Stimulated activated CD4-positive, alpha-beta T cell treated with anti-CD3 and anti-CD28 coated beads, Interleukin-12 subunit alpha, Interleukin-12 subunit beta, amount 100 ng/mL, for 24 hours (primary cell): ENCODE data around the gene ZFTA.
"Not testable (repeated sequence)": the region's sequence is repeated elsewhere in the genome, so short reads cannot be mapped to it uniquely, and the experiment has no call there.

Source experiments
- DNase-seq, 2 experiments: peaks; one replicate each; pipeline ENCODE4 v3.0.0-alpha.2; 2020; ENCODE audit warnings: low read depth in 2 of 2

ZFTA gene

DNA sequence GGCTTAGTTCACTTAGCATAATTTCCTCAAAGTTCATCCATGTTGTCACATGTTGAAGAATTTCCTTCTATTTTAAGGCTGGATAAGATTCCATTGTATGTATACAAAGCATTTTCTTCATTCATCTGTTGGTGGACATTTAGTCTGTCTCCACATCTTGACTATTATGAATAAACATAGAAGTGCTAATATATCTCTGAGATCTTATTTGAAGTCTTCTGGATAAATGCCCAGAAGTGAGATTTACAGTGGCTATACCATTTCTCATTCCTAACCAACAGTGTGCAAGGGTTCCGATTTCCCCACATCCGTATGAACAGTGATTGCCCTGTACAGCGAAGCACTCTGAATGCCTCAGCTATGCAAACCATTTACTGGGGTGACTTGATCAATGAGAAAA lies 6.6 kb upstream of the ZFTA start:
- DNase-seq: no peak

DNA sequence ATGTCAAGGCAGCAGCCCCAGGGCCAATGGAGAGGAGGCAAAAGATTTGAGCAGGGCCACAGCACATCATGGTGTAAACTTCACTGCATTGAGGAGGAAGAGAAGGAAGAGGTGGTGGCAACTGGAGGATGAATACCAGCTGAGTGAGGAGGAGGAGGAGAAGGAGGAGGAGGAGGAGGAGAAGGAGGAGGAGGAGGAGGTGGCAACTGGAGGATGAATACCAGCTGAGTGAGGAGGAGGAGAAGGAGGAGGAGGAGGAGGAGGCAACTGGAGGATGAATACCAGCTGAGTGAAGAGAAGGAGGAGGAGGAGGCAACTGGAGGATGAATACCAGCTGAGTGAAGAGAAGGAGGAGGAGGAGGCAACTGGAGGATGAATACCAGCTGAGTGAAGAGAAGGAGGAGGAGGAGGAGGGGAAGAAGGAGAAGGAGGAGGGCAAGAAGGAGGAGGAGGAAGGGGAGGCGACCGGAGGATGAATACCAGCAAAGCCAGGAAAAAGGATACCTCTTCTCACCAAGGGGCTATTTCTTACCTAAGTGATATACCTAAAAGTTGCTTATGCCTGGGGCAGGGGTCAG lies 3.3 kb upstream of the ZFTA start:
- DNase-seq: not testable (repeated sequence)

DNA sequence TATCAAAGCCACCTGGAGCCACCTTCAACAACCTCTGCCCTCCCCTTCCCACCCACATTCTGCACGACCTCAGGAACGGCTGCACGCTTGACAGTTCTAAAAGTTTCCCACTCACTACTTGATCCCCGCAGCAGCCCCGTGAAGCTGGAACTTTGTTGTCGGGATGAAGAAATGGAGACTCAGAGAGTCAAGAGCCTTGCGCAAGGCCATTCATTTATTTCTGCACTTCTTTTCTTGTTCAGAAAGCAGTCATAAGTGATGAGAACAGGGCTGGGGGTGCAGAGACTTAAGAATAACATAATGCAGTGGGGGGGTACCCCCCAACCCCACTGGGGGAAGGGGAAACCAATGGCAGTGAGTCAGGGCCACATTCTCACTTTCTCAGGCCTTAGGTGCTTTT lies 2.2 kb upstream of the ZFTA start:
- no peak for DNase-seq

DNA sequence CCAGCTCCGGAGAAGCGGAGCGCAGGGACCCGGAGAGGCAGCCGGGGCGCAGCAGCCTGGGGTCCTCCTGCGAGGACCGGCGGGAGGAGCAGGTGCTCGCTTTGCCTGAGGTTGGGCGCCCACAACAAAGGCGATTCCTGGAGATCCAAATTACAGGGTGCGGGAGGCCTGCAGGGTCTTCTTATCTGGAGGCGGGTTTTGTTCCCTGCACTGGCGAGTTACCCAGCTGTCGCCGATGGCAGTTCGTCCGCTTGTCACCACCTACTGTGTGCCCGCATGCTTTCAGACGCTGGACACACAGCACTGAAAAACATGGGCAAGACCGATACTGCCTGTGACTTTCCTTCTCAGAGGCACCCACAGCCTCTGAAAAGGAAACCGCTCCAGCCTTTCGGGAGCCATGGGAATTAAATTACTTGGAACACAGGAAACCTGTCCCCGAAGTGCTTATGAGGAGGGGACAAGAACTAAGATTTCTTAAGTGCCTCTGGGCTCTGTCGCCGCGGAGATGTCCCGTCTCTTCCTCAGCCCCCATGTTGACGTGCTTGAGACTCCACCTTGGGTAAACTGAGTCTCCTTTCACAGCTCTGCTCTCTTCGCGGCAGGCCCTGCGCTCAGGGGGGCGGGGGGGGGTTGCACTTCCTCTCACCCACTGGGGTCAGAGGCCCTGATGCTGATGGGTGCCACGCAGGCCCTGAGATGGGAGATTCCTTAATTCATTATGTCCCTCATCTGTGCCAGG lies 1.3 kb upstream of the ZFTA start:
- no peak for DNase-seq

DNA sequence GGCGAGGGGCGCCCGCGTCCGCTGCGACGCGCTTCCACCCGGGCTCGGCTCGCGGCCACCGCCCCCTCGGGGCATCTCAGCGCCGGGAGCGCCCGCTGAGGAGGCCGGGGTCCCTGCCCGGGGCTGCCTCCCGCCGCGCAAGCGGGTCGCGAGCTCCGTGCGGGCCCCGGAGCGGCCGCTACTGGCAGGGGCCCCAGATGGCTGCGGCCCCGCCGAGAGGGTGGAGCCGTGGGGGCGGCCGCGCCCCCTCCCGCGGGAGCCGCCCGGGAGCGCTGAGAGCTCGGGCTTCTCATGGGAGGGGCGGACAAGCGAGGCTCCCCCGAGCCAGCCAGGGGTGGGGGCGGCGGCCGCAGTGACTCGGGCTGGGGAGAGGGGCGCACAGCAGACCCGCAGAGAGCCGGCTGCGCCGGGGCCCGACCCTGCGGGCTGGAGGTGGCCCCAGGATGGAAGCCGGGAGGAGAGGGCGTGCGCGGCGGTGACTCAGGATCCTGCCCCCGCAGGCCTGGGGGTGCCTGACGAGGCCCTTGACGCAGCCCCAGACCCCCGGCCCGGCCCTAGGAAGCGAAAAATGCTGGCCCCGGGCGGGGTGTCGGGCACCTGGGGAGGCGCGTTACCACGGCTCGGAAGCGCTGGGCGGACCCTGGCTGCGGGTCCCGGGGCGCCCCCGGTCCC lies 603 bp upstream of the ZFTA start:
- DNase-seq: no peak

DNA sequence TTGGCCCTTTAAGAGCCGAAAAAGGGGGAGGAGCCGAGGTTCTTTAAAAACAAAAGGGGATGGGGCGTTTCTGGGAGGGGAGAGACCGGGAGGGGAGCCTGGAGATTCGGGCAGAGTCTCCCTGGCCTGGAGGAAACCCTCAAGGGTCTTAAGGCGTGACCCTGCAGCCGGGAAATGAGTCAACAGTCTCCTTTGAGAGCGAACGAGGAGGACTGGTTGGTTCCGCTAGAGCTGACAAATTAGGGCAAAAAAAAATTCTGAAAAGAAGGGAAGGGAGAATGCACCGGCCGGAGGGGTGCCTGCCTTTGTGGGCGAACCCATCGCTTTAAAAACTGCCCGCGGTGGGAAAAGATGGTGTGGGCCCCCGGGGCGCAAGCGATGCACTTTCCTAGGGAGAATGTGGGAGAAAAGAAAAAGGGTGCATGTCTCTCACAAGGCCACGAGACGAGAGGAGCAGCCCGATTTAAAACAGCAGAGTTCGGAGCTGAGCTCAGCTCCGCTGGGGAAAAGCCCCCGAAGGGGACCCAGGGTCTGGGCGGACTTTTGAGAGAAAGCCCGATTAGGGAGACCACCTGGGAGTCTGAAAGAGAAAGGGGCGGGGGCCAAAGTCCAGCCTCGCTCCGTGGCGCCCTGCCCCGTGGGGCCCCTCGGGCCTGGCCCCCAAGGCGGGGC lies 874 bp downstream of the ZFTA start:
- peak in 1 of 2 experiments; percentile 37 for DNase-seq

DNA sequence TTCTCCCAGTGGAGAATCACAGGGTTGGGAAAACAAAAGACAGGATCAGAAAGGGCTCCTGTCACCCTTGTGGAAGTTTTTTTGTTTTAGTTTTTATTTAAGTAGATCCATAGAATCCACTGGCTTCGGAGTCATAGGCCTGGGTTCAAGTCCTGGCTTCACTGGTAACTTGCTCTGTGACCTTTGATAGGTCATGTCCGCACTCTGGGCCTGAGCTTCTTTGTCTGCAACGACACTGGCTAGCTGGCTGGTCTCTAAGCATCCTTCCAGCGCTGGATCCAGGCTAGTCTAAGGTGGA lies 1.4 kb downstream of the ZFTA start:
- no peak for DNase-seq

DNA sequence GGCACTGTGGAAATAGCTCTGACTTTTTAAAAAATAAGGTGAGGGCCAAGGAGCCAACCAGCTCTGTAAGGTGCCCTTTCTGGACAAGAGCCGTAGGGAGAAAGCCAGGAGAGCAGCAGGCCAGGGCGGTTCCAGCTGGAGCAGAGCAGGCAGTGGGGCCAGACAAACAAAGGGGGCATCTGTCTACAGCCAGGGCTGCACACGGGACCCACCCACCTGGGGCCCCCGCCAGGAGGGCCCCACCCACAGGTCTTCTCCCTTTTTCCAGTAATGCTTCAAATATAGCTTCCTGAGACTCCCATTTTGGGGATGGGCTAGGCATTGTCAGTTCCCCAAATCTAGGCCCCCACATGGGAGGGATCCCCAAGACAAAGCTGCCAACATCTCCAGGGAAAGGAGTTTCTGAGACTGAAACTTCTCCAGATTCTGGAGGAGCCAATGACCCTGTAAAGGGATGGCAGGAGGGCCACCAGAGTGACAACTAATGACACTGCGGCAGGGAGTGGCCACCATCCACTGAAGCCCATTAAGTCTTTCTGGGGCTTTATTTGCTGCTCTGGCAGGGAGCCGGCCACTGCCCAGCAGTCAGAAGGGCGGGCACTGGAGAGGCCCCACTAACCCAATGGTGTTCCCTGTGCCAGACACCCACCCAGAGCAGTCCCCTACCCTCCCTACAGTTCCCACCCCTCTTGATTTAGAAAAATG lies 1.9 kb downstream of the ZFTA start:
- no peak for DNase-seq

DNA sequence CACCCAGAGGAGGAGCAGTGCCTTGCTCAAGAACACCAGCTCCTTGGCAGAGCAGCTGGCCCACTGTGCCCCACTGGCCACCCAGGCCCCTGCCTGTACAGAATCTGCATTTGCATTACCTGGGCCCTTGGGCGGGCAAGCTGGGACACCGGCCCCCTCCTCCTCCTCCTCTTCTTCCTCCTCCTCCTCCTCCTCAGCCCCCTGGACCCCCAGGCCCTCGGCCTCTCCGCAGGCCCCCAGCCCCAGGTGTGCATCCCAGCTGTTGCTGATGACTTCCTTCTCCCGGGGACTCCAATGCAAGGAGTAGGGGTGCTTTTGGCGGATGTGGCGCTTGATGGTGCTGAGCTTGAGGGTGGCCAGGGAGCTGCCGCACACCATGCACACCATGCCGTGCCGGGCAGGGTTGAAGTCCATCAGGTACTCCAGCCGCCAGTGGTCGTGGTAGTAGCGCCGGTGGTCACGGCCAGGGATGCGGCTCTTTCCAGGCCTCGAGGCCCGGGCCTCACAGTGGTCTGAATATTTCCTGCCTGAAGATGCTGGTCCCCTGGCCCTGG lies 2.8 kb downstream of the ZFTA start:
- no peak for DNase-seq

DNA sequence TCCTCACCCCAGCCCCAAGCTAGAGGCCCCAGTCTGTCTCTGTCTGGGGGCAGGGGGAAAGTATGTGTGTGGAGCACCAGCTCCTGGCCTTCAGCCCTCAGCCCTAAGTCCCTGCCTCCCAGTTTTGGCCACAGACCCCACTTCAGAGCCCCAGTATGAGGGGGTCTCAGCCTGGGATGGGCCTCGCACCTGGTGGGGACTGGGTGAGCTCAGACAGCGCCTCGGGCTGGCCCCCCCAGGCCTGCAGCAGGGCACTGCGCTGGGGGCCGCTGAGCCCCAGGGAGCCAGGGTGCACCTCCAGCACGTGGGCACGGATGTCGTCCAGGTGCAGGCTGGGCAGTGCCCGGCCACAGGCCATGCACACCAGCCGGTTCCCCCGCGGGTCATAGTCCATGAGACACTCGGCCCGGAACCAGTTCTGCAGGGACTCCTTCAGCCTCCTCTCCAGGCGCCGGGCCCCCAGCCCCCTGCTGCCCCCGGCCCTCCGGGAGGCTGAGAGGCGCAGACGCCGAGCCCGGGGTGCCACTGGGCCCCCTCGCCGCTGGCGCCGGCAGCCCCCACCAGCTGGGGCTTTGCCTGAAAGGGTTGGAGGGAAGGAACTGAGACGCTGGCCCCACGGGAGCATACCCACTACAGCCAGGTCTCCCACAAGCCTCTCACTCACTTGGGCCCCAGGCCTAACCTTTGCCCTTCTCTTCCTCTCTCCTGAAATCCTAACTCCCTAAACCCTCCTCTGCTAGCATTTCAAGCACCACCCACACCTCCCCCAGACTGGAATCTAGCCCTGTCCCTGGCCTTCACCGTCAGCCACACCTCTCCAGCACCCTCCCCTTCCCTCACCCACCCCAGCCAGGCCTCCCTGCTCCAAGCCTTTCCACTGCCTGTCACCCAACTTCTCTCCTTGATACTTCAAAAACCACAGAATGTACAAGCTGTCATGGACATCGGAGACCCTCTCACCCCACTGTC lies 3.6 kb downstream of the ZFTA start:
- no peak for DNase-seq

DNA sequence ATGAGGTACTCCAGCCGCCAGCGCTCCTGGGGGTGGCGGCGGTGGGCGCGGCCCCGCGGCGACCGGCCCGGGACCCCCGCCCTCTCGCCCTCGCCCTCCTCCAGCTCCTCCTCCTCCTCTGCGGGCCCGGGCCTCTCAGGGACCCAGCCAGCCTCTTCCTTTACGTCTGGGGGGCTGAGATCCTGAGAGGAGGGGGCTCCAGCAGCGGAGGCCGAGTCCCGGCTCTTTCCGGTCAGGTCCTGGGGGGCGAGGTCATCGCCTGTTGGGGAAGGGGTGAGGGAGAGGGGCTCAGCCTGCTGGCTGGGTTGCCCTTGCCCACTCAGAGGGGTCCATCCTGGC lies 4.3 kb downstream of the ZFTA start:
- DNase-seq: no peak

DNA sequence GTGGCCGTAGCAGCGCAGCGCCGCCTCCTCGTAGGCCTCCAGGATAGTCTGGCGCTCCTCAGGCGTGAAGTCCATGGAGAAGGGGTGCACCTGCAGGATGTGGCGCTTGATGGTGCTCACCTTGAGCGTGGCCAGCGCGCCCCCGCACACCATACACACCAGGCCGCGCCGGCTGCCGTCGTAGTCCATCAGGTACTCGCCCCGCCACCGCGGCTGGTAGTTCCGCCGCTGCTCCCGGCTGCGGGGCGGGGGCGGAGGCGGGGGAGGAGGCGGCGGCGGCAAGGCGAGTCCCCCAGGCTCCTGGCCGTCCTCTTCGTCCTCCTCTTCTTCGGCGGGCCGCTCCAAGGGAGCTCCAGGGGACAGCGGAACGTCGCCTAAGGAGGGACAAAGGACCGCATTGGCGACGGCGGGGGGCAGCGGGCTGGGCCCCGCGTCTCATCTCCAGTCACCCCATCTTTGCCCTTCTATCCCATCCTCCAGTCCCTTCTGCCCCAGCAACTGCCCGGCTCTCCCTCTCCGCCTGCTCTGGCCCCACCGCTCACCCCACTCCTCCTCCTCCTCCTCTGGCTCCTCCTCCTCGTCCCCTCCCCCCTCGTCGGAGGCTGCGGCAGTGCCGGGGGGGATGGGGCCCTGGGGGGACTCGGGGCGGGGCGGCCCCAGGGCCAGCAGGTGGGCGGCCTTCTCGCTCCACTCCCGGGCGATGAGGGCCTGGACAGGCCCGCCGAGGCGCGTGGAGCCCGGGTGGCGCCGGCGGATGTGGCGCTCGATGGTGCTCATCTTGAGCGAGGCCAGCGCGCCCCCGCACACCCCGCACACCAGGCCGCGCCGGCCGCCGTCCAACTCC lies 4.9 kb downstream of the ZFTA start:
- DNase-seq: no peak

DNA sequence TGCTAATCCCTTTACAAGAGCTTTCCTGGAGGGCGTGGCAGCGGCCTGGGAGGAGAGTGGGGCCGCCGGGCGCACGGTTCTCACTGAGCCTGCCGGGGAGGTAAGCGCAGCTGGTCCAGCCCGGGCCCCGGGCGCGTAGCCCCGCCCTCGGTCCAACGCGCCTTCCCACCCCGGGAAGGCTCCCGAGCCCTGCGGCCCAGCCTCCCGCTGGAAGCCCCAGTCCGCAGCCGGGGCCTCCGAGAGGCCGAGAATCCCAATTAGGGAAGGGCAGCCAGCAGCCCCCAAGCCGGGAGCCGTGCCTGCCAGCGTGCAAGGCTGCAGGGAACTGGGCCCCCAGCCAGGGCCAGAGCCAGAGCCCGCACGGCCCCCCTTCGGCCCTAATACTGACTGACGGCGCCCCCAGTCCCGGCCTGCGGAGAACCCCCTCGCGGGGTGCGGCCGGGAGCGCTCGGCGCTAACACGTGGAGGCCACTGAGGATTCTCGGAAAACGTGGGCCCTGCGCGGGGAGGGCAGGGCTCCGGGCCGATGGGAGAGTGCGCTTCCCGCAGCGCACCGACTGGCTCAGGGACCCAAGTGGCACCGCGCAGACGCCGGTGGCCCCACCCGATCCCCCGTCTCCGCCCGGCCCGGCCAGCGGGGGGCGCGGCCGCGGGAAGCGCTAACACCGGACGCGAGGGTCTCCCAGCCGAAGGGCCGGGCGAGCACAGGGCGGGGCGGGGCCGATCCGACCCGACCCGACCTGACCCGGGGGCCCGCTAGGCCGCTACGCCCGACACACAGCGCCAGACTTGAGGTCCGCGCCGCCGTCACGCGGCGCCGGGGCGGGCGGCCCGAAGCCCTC lies 5.7 kb downstream of the ZFTA start:
- DNase-seq: no peak

DNA sequence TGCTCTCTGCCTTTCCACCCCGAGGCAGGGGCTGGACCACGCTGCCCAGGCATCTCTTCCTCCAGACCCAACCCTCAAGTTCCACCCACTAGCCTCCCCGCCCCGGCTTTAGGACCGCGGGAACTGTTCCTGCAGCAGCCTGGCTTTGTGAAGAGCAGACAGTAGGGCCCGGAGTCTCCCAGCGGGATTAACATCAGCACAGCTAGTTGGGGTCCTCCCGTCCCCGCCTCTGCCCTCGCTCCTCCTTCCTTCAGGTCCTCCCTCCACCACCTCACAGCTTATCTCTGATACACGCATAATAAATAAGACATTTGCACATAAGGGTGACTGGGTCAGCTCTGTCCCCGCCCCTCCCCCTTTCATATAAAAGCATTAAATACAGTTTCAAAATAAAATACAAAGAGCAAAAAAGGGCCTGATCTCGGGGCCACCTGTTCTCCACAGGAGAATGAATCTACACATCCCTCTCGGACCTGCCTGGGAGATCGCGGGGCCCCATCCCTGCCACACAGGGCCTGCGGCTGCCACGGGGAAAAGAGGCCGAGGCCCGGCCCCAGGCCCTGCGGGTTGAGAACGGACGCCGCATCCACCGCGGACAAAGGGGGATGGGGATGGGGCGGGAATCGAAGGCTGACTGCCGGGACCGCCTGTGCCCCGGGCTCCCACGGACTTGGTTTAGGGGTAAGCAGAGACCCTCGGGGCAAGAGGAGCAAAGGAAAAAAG lies 6.5 kb downstream of the ZFTA start:
- no peak for DNase-seq

DNA sequence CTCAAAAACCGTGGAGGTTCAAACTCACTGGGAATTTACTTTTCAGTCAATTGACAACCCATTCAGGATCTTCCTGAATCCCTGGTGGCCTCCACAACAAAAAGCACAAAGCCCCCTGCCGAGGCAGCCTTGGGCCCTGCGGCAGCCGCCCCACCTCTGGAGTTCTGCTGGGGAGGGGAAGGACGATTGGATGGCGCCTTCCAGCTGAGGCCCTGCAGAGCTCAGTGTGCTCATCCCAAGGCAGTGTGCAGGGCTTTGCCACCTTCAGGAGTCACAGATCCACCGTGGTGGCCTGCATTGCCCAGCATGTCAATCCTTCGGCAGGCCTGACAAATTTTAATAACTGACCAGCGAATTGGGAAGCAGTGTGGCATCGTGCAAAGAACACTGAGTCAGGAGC lies 7.4 kb downstream of the ZFTA start:
- DNase-seq: no peak

DNA sequence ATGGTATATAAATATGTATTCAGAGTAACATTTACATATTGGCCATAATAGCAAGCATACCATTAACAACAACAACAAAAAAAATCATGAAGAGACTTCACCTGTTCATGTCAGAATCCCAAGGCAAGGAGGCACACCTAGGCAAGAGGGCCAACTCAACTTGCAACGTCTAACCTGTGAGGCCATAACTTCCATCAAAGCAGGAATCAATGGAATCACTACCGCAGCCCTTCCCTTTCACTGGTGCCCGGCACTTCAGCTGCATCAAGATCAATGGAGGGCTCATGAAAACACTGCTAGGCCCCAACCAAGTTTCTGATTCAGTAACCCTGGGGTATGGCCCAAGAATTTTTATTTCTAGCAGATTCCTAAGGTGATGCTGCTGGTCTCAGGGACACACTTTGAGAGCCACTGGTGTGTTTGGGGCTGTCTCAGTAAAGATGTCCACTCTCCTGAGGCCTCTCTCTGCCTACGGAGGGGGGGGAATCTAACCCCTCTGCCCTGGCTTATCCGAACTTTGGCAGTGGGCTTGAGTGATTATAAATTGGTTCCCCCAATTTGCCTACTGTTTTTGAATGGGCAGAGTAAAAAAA lies 8.0 kb downstream of the ZFTA start:
- no peak for DNase-seq

DNA sequence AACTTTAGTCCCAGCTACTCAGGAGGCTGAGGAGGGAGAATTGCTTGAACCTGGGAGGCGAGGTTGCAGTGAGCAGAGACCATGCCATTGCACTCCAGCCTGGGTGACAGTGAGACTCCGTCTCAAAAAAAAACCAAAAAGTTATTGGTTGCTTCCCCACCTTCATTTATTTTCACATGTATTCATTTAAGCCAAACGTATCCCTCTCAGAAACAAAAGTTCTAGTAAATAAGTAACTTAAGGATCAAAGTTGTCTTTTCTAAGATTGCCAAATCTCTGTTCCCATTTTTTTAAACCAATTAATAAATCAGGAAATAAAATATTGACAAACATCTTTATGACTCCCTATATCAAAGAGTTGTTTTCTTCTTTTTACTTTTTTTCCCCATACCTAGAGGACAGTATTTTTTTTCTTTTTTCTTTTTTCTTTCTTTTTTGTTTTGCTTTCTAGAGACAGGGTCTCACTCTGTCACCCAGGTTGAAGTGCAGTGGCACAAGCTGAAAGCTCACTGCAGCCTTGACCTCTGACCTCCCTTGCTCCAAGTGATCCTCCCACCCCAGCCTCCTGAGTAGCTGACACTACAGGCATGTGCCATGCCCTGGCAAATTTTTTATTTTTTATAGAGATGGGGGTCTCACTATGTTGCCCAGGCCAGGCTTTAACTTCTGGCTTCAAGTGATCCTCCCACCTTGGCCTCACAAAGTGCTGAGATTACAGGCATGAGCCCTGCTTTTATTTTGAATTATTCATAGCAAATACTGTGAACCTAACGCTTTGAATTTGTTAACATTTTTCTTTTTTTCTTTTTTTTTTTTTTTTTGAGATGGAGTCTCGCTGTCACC lies 11.4 kb downstream of the ZFTA start:
- no peak for DNase-seq
